K562 (cell line): ENCODE results near the gene ANXA9. TPM values are rescaled to one million over a fixed set of nuclear protein-coding genes. Genes with fewer than 3 reads are reported as not detected.

Source experiments
- ATAC-seq: fragments of 200-7000 bp; cut with Tn5 transposase; 3 replicates; pipeline ENCODE4 v1.9.1; 2020; ENCODE audit warnings: moderate library complexity
- BruUV-seq: library from RNA; stranded (reverse); fragments of 400-500 nt; replicated peaks from 2 replicates; lab custom pipeline; 2021; lab: Mats Ljungman, UMichigan
- CTCF ChIA-PET: fragments of 300-600 bp; formaldehyde crosslinking; extraction: SDS; loops from one replicate; lab custom pipeline; 2021; ENCODE audit warnings: low intra/inter-chr PET ratio; lab: Yijun Ruan, JAX
- POLR2A ChIA-PET: fragments of 300-600, 350-650 bp; sonication (Branson Sonifier 250); formaldehyde crosslinking; extraction: SDS; loops from one replicate; lab custom pipeline; 2021; ENCODE audit warnings: antibody characterized with exemption, inconsistent platforms; lab: Yijun Ruan, JAX
- DNase-seq, 4 experiments: peaks; one replicate each; pipeline versions ENCODE4 v3.0.0 to v3.0.0-alpha.2; 2011 to 2018; ENCODE audit warnings: low spot score in 3 of 4, mixed read lengths in 3 of 4; ENCODE audit errors: extremely low read depth in 1 of 4
- FAIRE-seq: peaks from 2 replicates; lab custom pipeline; 2011; peaks lifted over from hg19 to GRCh38; lab: Jason Lieb, UNC
- H2AFZ ChIP-seq: 2 replicates; pipeline ENCODE4 v1.6.0; 2011; ENCODE audit warnings: low read depth, low read length, control low read depth, inconsistent platforms
- H3K27ac ChIP-seq: fragments of 200-600 bp; 3 replicates; pipeline ENCODE4 v1.8.0; 2011; ENCODE audit warnings: low read depth, mild to moderate bottlenecking, control low read depth, inconsistent platforms, low read length, moderate library complexity, mixed read lengths; ENCODE audit errors: extremely low read depth
- H3K27me3 ChIP-seq, 2 experiments: fragments of 300-600 bp in 1 of 2; 2 replicates in 1 of 2; 3 replicates in 1 of 2; pipeline versions ENCODE4 v1.6.0 to v1.8.0; 2011; ENCODE audit warnings: inconsistent platforms in 2 of 2, low read length in 2 of 2, mild to moderate bottlenecking in 1 of 2, mixed read lengths in 1 of 2, moderate library complexity in 1 of 2; ENCODE audit not compliant: control insufficient read depth in 2 of 2, insufficient read depth in 2 of 2
- H3K36me3 ChIP-seq: fragments of 300-600 bp; 3 replicates; pipeline ENCODE4 v1.8.0; 2011; ENCODE audit warnings: mild to moderate bottlenecking, low read length, inconsistent platforms; ENCODE audit not compliant: control insufficient read depth, insufficient read depth
- H3K4me1 ChIP-seq, 2 experiments: fragments of 200-600 bp in 1 of 2; replicated peaks in 1 of 2; 2 replicates in 1 of 2; 3 replicates in 1 of 2; pipeline versions ENCODE4 v1.5.1 to v1.8.0; 2011; ENCODE audit warnings: inconsistent platforms in 2 of 2, low read length in 2 of 2, mild to moderate bottlenecking in 1 of 2, mixed read lengths in 1 of 2, moderate library complexity in 1 of 2; ENCODE audit not compliant: control insufficient read depth in 2 of 2, insufficient read depth in 2 of 2
- H3K4me2 ChIP-seq: 2 replicates; pipeline ENCODE4 v1.6.1; 2011; ENCODE audit warnings: low read length, control low read depth, inconsistent platforms, mixed read lengths; ENCODE audit not compliant: insufficient read depth
- H3K4me3 ChIP-seq: fragments of 200-600 bp; sonication (generic), shearing (Covaris generic); 2 replicates; pipeline ENCODE4 v1.5.1; 2016; ENCODE audit warnings: control low read depth, inconsistent platforms
- H3K79me2 ChIP-seq: fragments of 200-600 bp; 3 replicates; pipeline ENCODE4 v1.8.0; 2011; ENCODE audit warnings: low read length, inconsistent platforms; ENCODE audit not compliant: control insufficient read depth, insufficient read depth
- H3K9ac ChIP-seq, 2 experiments: 2 replicates each; pipeline versions ENCODE4 v1.6.0 to v1.6.1; 2011; ENCODE audit warnings: low read depth in 2 of 2, low read length in 2 of 2, control low read depth in 1 of 2, inconsistent platforms in 1 of 2, mild to moderate bottlenecking in 1 of 2, mixed read lengths in 1 of 2; ENCODE audit not compliant: insufficient read depth in 1 of 2
- H3K9me1 ChIP-seq: one replicate; pipeline ENCODE4 v1.6.0; 2011; ENCODE audit warnings: inconsistent platforms, mild to moderate bottlenecking, low read length, moderate library complexity; ENCODE audit not compliant: control insufficient read depth, insufficient read depth
- H3K9me3 ChIP-seq: replicated peaks from 2 replicates; pipeline ENCODE4 v1.5.1; 2011; ENCODE audit warnings: low read depth, low read length, inconsistent platforms; ENCODE audit not compliant: control insufficient read depth, insufficient read depth
- H4K20me1 ChIP-seq: replicated peaks from 2 replicates; pipeline ENCODE4 v1.6.1; 2011; ENCODE audit warnings: low read length, inconsistent platforms, mixed read lengths; ENCODE audit not compliant: control insufficient read depth, insufficient read depth
- ARID2 ChIP-seq: fragments of 450-650 bp; IDR thresholded peaks from 2 replicates; pipeline ENCODE4 v1.6.1; 2017; ENCODE audit warnings: antibody characterized with exemption, mild to moderate bottlenecking
- EZH2 ChIP-seq: IDR thresholded peaks from 2 replicates; pipeline ENCODE4 v1.6.1; 2012; ENCODE audit warnings: low read depth, mild to moderate bottlenecking, inconsistent platforms, low read length, borderline replicate concordance
- GTF2F1 ChIP-seq: IDR thresholded peaks from 2 replicates; pipeline ENCODE4 v1.6.1; 2011; ENCODE audit warnings: low read depth, low read length, improper control_type of control experiment
- LARP7 ChIP-seq: fragments of 450-650 bp; IDR thresholded peaks from 2 replicates; pipeline ENCODE4 v1.6.1; 2016
- RBFOX2 ChIP-seq: fragments of 200-400 bp; formaldehyde crosslinking; IDR thresholded peaks from 2 replicates; pipeline ENCODE4 v1.6.1; 2017; ENCODE audit warnings: low read depth, mild to moderate bottlenecking, low read length, moderate library complexity
- TBP ChIP-seq: optimal IDR thresholded peaks from 2 replicates; pipeline ENCODE3; 2011; ENCODE audit warnings: low read depth, low read length, improper control_type of control experiment
- ZNF263 ChIP-seq: sonication (generic); formaldehyde crosslinking; IDR thresholded peaks from 2 replicates; pipeline ENCODE4 v1.8.0; 2022; ENCODE audit warnings: mild to moderate bottlenecking, missing genetic modification reagents, borderline replicate concordance
- ZNF717 ChIP-seq: fragments of 250-450 bp; sonication (Bioruptor Pico); IDR thresholded peaks from 2 replicates; pipeline ENCODE4 v1.5.0; 2021
- WGBS: fragments of 100-300 bp; shearing (Covaris generic); methylation state at CpG from one replicate; pipeline ENCODE4 v1.1.6; 2016; ENCODE audit warnings: low coverage, mixed read lengths; ENCODE audit not compliant: insufficient coverage; ENCODE audit errors: missing lambda C conversion rate; 5-methylcytosine and 5-hydroxymethylcytosine counted together
- in situ Hi-C: fragments of 300-500 bp; cut with MboI; formaldehyde crosslinking; loops from 4 replicates; pipeline ENCODE4 v1.15.0; 2018; ENCODE audit warnings: inconsistent platforms, mixed read lengths
- intact Hi-C: fragments of 100-400 bp; cut with micrococcal nuclease; formaldehyde crosslinking; loops from 2 replicates; pipeline ENCODE4 v1.14.2; 2022
- polyA plus RNA-seq, 8 experiments: library from polyadenylated mRNA; depleted of rRNA in 4 of 8; stranded (reverse) in 5 of 8; unstranded in 3 of 8; fragments of >200 nt; fragmentation: Nextera tagmentation in 2 of 8; fragmentation: Illumina TruSeq in 1 of 8; extraction: Ambion mirVana in 2 of 8; extraction: Trizol in 1 of 8; gene quantifications; 2 replicates each; pipeline versions ENCODE4 v1.2.1 to v1.2.3, GENCODE V29; 2011 to 2014; ENCODE audit warnings: inconsistent platforms in 1 of 8, missing spikeins in 1 of 8
- total RNA-seq, 7 experiments: library from RNA; depleted of rRNA in 6 of 7; stranded (reverse); fragments of >200 nt in 6 of 7; fragmentation: Illumina TruSeq in 2 of 7; extraction: Trizol in 2 of 7; gene quantifications; 2 replicates each; pipeline versions ENCODE4 v1.2.1 to v1.2.3, GENCODE V29; 2011 to 2021; ENCODE audit warnings: low replicate concordance in 1 of 7
- TF ChIP-seq, protein P1 (sequence below), 2 experiments: fragments of 450-650 bp; conservative IDR thresholded peaks; 2 replicates each; pipeline ENCODE4 v1.6.1; 2017; ENCODE audit warnings: mild to moderate bottlenecking in 2 of 2, moderate library complexity in 2 of 2
- TF ChIP-seq, protein P2 (sequence below): fragments of 450-650 bp; IDR thresholded peaks from 2 replicates; pipeline ENCODE4 v1.6.1; 2018; ENCODE audit not compliant: partially characterized antibody
- TF ChIP-seq, protein P3 (sequence below): IDR thresholded peaks from 2 replicates; pipeline ENCODE4 v1.6.1; 2016; ENCODE audit warnings: missing genetic modification characterization, missing compliant biosample characterization

Gene ANXA9
- total and polyA plus RNA-seq, 9 of the 15 experiments (the other 6 are each of a cell fraction or from before 2014, with no cell fraction given) = 0.24 to 1.6 (median 0.57) TPM

GRCh38 chr1:150976401-150976821 is 5.7 kb upstream of the ANXA9 start:
- Histone ChIP-seq H3K4me3 (peak overlapping the region; percentile 63), H3K9me1 (no peaks in the 10 kb centered on the region), H3K4me2 (peak overlapping the region; percentile 93), H3K36me3 (peaks cover 15% of the 10 kb centered on the region; the same call in 2 of the 3 replicates), H2AFZ (peak overlapping the region; percentile 52), H3K27me3 (no peaks in the 10 kb centered on the region), H4K20me1 (peaks cover 20% of the 10 kb centered on the region), H3K9me3 (no peaks in the 10 kb centered on the region), H3K4me1 (peaks cover 50 to 64% of the 10 kb centered on the region in 2 experiments), H3K27ac (peak overlapping the region; percentile 95), H3K9ac (peak overlapping the region; percentile 87 to 88), H3K79me2 (peaks cover 55% of the 10 kb centered on the region)
- 1% methylated on average over 9 of the region's 9 CpGs for WGBS
- DNase-seq = peak in 2 of 4 experiments; percentile 49 to 59
- ATAC-seq = no peak
- CTCF ChIA-PET = interaction anchor here (0.7 kb wide), 1 partner anchor 54 kb away, joined by 5 read pairs; no protein-coding TSS in a partner anchor
- POLR2A ChIA-PET = interaction anchor here (0.8 to 4.3 kb wide), 12 partner anchors 9 to 720 kb away, joined by 3 to 58 read pairs (median 3); partner anchors contain the start of genes ARNT and MINDY1
- in situ Hi-C loops = no loop called here
- intact Hi-C loops = loop anchor here (5.0 to 10.0 kb wide), 3 partner anchors 362 to 429 kb away; partner anchors contain the start of gene ADAMTSL4
- no peak for FAIRE-seq
- BruUV-seq = no TSS peak
- TF ChIP-seq, protein P1, sequence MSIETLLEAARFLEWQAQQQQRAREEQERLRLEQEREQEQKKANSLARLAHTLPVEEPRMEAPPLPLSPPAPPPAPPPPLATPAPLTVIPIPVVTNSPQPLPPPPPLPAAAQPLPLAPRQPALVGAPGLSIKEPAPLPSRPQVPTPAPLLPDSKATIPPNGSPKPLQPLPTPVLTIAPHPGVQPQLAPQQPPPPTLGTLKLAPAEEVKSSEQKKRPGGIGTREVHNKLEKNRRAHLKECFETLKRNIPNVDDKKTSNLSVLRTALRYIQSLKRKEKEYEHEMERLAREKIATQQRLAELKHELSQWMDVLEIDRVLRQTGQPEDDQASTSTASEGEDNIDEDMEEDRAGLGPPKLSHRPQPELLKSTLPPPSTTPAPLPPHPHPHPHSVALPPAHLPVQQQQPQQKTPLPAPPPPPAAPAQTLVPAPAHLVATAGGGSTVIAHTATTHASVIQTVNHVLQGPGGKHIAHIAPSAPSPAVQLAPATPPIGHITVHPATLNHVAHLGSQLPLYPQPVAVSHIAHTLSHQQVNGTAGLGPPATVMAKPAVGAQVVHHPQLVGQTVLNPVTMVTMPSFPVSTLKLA (conservative IDR thresholded peaks at IDR 0.05) = no peak
- TF ChIP-seq RBFOX2 = peak; percentile 47
- 0 out of 2 replicates have a peak, but pooled peaks have one; percentile 0 for TF ChIP-seq GTF2F1
- no peak for TF ChIP-seq ZNF717 (CRISPR knock-in tag)
- TF ChIP-seq EZH2 = no peak
- 0 out of 2 replicates have a peak, but pooled peaks have one; percentile 13 for TF ChIP-seq ZNF263 (CRISPR knock-in tag)
- TF ChIP-seq, protein P2, sequence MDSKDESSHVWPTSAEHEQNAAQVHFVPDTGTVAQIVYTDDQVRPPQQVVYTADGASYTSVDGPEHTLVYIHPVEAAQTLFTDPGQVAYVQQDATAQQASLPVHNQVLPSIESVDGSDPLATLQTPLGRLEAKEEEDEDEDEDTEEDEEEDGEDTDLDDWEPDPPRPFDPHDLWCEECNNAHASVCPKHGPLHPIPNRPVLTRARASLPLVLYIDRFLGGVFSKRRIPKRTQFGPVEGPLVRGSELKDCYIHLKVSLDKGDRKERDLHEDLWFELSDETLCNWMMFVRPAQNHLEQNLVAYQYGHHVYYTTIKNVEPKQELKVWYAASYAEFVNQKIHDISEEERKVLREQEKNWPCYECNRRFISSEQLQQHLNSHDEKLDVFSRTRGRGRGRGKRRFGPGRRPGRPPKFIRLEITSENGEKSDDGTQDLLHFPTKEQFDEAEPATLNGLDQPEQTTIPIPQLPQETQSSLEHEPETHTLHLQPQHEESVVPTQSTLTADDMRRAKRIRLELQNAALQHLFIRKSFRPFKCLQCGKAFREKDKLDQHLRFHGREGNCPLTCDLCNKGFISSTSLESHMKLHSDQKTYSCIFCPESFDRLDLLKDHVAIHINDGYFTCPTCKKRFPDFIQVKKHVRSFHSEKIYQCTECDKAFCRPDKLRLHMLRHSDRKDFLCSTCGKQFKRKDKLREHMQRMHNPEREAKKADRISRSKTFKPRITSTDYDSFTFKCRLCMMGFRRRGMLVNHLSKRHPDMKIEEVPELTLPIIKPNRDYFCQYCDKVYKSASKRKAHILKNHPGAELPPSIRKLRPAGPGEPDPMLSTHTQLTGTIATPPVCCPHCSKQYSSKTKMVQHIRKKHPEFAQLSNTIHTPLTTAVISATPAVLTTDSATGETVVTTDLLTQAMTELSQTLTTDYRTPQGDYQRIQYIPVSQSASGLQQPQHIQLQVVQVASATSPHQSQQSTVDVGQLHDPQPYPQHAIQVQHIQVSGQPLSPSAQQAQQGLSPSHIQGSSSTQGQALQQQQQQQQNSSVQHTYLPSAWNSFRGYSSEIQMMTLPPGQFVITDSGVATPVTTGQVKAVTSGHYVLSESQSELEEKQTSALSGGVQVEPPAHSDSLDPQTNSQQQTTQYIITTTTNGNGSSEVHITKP = peak; percentile 71
- TF ChIP-seq, protein P3, sequence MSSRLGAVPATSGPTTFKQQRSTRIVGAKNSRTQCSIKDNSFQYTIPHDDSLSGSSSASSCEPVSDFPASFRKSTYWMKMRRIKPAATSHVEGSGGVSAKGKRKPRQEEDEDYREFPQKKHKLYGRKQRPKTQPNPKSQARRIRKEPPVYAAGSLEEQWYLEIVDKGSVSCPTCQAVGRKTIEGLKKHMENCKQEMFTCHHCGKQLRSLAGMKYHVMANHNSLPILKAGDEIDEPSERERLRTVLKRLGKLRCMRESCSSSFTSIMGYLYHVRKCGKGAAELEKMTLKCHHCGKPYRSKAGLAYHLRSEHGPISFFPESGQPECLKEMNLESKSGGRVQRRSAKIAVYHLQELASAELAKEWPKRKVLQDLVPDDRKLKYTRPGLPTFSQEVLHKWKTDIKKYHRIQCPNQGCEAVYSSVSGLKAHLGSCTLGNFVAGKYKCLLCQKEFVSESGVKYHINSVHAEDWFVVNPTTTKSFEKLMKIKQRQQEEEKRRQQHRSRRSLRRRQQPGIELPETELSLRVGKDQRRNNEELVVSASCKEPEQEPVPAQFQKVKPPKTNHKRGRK (tag) = 0 out of 2 replicates have a peak, but pooled peaks have one; percentile 43
- 0 out of 2 replicates have a peak, but pooled peaks have one; percentile 7 for TF ChIP-seq ARID2
- TF ChIP-seq TBP = peak; percentile 6
- TF ChIP-seq LARP7 = 0 out of 2 replicates have a peak, but pooled peaks have one; percentile 36
